Spleen (tissue), 11 donors: ENCODE results near the gene DSC3. TPM values are rescaled to one million over a fixed set of nuclear protein-coding genes. Genes with fewer than 3 reads are reported as not detected.

Experiments
- DNase-seq: peaks from one replicate; pipeline ENCODE4 v3.0.0-alpha.2; 2020
- H3K27ac ChIP-seq, 8 donors: fragments of 200-600 bp; sonication (generic) in 7 of 8; 1 replicate in 4 of 8; 2 replicates in 4 of 8; pipeline versions ENCODE4 v1.5.0 to v1.8.0; 2016 to 2021; ENCODE audit warnings: inconsistent platforms in 4 of 8, mild to moderate bottlenecking in 4 of 8, moderate library complexity in 1 of 8
- H3K27me3 ChIP-seq, 7 donors: fragments of 200-600 bp; sonication (generic) in 6 of 7; replicated peaks in 1 of 7; 1 replicate in 4 of 7; 2 replicates in 3 of 7; pipeline versions ENCODE4 v1.5.0 to v1.8.0; 2016 to 2021; ENCODE audit warnings: inconsistent platforms in 3 of 7, mild to moderate bottlenecking in 1 of 7
- H3K36me3 ChIP-seq, 6 donors: fragments of 200-600 bp; sonication (generic) in 5 of 6; 1 replicate in 4 of 6; 2 replicates in 2 of 6; pipeline versions ENCODE4 v1.5.0 to v1.8.0; 2016 to 2021; ENCODE audit warnings: inconsistent platforms in 2 of 6
- H3K4me1 ChIP-seq, 6 donors: fragments of 200-600 bp; sonication (generic) in 5 of 6; 1 replicate in 3 of 6; 2 replicates in 3 of 6; pipeline versions ENCODE4 v1.5.0 to v1.8.0; 2016 to 2021; ENCODE audit warnings: inconsistent platforms in 3 of 6
- H3K4me3 ChIP-seq, 8 donors: fragments of 200-600 bp; sonication (generic) in 7 of 8; 1 replicate in 4 of 8; 2 replicates in 4 of 8; pipeline versions ENCODE4 v1.5.0 to v1.8.0; 2016 to 2021; ENCODE audit warnings: inconsistent platforms in 4 of 8, mild to moderate bottlenecking in 4 of 8, moderate library complexity in 2 of 8
- H3K9me3 ChIP-seq, 8 donors: fragments of 200-600 bp; sonication (generic) in 7 of 8; 1 replicate in 4 of 8; 2 replicates in 4 of 8; pipeline versions ENCODE4 v1.5.0 to v1.8.0; 2016 to 2021; ENCODE audit warnings: inconsistent platforms in 4 of 8
- POLR2A ChIP-seq, 3 donors: fragments of 450-650 bp; IDR thresholded peaks; one replicate each; pipeline ENCODE4 v1.5.1; 2017; ENCODE audit warnings: antibody characterized with exemption in 3 of 3, mild to moderate bottlenecking in 1 of 3
- POLR2AphosphoS5 ChIP-seq, 3 donors: sonication (generic); formaldehyde crosslinking; IDR thresholded peaks; one replicate each; pipeline ENCODE4 v1.5.1; 2017; ENCODE audit warnings: antibody characterized with exemption in 3 of 3
- WGBS, 5 donors: extraction: QIAGEN DNeasy Blood & Tissue Kit in 3 of 5; methylation state at CpG; one replicate each; pipeline versions ENCODE4 v1.1.5 to v1.1.7; 2013 to 2018; 5-methylcytosine and 5-hydroxymethylcytosine counted together
- intact Hi-C: fragments of 100-400 bp; cut with DNase I; formaldehyde crosslinking; loops from one replicate; pipeline ENCODE4 v1.15.0; 2023; ENCODE audit warnings: low total_unique reads
- polyA plus RNA-seq, 3 donors: library from polyadenylated mRNA; stranded (reverse); fragments of 200-250 nt; gene quantifications; one replicate each; pipeline ENCODE4 v1.2.1, GENCODE V29; 2013
- total RNA-seq, 7 donors: library from RNA; depleted of rRNA in 3 of 7; stranded (reverse); fragments of >200 nt in 3 of 7; fragmentation: NEBNext Ultra II Directional in 4 of 7; extraction: Animal tissue kit (Norgen Biotek cat#: 25700) in 4 of 7; gene quantifications; one replicate each; pipeline versions ENCODE4 v1.1.0 to v1.2.1, GENCODE V29; 2016 to 2021
- TF ChIP-seq, protein P1 (sequence below), 11 experiments: fragments of 200-600 bp in 7 of 11; fragments of 450-650 bp in 4 of 11; sonication (generic) in 4 of 11; IDR thresholded peaks in 8 of 11; conservative IDR thresholded peaks in 3 of 11; 1 replicate in 7 of 11; 2 replicates in 4 of 11; pipeline versions ENCODE4 v1.4.0 to v1.8.0; 2016 to 2021; ENCODE audit warnings: antibody characterized with exemption in 11 of 11, inconsistent platforms in 4 of 11, mild to moderate bottlenecking in 1 of 11
- donor health status: healthy with polysubstance abuse.
- donor health status: DM: no; HTN: no; CAD: no; lungs with moderate emphysema.
- donor health status: DM: no; HTN: no; CAD: no.
- donor health status: Bipolar disorder and iron deficiency.
- donor health status: healthy.
- donor health status: DM: no; HTN: no; CAD: no.
- donor health status: DM: yes; HTN: yes; CAD: no.

Gene DSC3
- total and polyA plus RNA-seq, 10 donors, result 0.03 to 0.14 (median 0.07) TPM; not detected in 6

DNA sequence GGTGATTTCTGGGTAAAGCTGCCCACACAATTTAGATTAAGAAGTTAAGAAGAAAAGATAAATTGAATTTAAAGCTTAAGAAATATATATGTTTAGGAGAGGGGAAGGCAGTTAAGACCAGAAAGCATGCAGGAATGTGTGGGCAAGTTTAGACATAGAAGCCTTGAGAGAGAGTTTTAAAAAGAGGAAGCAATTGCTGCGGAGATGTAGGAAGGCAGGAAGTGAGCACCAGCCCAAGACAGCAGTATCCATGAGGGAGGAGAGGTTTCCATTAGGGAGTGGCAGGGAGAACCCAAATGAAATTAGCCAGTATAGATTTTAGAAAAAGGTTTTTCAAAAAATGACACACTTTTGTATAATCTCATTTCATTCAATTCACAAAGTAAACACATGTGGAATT lies 35.3 kb upstream of the DSC3 start:
- H3K36me3 ChIP-seq, result no peaks in the 10 kb centered on the region
- TF ChIP-seq POLR2A (IDR thresholded peaks at IDR 0.05) (no peak), POLR2AphosphoS5 (IDR thresholded peaks at IDR 0.05) (no peak)
- TF ChIP-seq, protein P1, sequence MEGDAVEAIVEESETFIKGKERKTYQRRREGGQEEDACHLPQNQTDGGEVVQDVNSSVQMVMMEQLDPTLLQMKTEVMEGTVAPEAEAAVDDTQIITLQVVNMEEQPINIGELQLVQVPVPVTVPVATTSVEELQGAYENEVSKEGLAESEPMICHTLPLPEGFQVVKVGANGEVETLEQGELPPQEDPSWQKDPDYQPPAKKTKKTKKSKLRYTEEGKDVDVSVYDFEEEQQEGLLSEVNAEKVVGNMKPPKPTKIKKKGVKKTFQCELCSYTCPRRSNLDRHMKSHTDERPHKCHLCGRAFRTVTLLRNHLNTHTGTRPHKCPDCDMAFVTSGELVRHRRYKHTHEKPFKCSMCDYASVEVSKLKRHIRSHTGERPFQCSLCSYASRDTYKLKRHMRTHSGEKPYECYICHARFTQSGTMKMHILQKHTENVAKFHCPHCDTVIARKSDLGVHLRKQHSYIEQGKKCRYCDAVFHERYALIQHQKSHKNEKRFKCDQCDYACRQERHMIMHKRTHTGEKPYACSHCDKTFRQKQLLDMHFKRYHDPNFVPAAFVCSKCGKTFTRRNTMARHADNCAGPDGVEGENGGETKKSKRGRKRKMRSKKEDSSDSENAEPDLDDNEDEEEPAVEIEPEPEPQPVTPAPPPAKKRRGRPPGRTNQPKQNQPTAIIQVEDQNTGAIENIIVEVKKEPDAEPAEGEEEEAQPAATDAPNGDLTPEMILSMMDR (IDR thresholded peaks at IDR 0.05 in 8 of 11, conservative IDR thresholded peaks at IDR 0.05 in 3 of 11), result no peak
- intact Hi-C loops, result no loop called here
- no peaks in the 10 kb centered on the region for H3K9me3 ChIP-seq
- no peak overlapping the region for H3K27ac ChIP-seq
- H3K27me3 ChIP-seq, result peaks cover 0 to 3% (median 0%) of the 10 kb centered on the region in 7 donors
- no peaks in the 10 kb centered on the region for H3K4me1 ChIP-seq
- DNase-seq, result no peak
- WGBS, 5 donors, result 11 to 26% (median 17%) methylated on average over 1 of the region's 1 CpG
- H3K4me3 ChIP-seq, result no peak overlapping the region

DNA sequence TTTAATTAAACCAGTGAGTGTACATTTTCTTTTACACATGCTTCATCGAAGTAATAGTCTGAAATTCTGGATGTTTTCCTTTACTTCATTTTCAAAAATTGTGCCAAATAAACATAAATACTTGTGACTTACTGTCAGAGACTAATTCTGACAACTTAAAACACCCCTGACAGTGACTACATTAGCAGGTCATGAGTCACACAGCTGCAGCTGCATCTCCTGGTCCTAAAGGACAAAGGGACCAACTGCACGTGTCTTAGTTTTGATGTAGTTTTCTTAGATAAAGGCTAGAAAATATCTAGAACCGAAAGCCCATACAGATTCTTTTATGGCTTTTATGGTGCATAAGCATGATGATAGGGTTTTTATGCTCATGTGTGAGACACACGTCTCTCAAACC lies 29.6 kb upstream of the DSC3 start:
- Histone ChIP-seq H3K36me3 (no peaks in the 10 kb centered on the region), H3K27me3 (peaks cover 0 to 3% (median 0%) of the 10 kb centered on the region in 7 donors), H3K9me3 (no peaks in the 10 kb centered on the region), H3K27ac (no peak overlapping the region), H3K4me3 (no peak overlapping the region), H3K4me1 (no peaks in the 10 kb centered on the region)
- intact Hi-C loops, result no loop called here
- WGBS, 5 donors, result 85 to 95% (median 90%) methylated on average over 4 of the region's 4 CpGs
- TF ChIP-seq, protein P1 (IDR thresholded peaks at IDR 0.05 in 8 of 11, conservative IDR thresholded peaks at IDR 0.05 in 3 of 11), result no peak
- TF ChIP-seq POLR2AphosphoS5 (IDR thresholded peaks at IDR 0.05), result no peak
- TF ChIP-seq POLR2A (IDR thresholded peaks at IDR 0.05), result no peak
- DNase-seq, result no peak

DNA sequence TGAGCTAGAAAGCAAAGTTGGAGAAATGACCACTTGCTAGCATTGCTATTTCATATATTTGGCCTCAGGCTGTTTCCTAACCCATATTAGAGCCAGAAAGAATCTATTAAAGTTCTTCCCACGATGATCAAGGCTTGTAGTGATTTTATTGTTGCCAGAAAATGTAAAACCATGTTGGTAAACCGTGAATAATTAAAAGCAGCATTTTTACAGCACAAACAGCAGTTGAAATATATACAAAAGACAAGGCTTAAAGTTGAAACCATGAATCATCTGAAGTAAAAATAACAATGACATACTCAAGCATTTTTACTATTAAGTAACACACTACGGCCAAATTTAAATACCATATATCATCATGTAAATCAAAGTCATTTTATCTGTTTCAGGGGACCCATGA lies 27.7 kb upstream of the DSC3 start:
- no peaks in the 10 kb centered on the region for H3K27me3 ChIP-seq
- H3K27ac ChIP-seq, result no peak overlapping the region
- no peaks in the 10 kb centered on the region for H3K4me1 ChIP-seq
- intact Hi-C loops, result no loop called here
- no peaks in the 10 kb centered on the region for H3K36me3 ChIP-seq
- H3K9me3 ChIP-seq, result no peaks in the 10 kb centered on the region
- no peak overlapping the region for H3K4me3 ChIP-seq
- TF ChIP-seq POLR2AphosphoS5 (IDR thresholded peaks at IDR 0.05) (no peak), POLR2A (IDR thresholded peaks at IDR 0.05) (no peak)
- TF ChIP-seq, protein P1 (IDR thresholded peaks at IDR 0.05 in 8 of 11, conservative IDR thresholded peaks at IDR 0.05 in 3 of 11), result no peak
- 49 to 77% (median 64%) methylated on average over 3 of the region's 3 CpGs for WGBS, 5 donors
- no peak for DNase-seq

GRCh38 chr18:31066266-31066665 lies 23.7 kb upstream of the DSC3 start:
- DNase-seq, result no peak
- TF ChIP-seq, protein P1 (IDR thresholded peaks at IDR 0.05 in 8 of 11, conservative IDR thresholded peaks at IDR 0.05 in 3 of 11), result no peak
- no peak for TF ChIP-seq POLR2AphosphoS5 (IDR thresholded peaks at IDR 0.05)
- no peak for TF ChIP-seq POLR2A (IDR thresholded peaks at IDR 0.05)
- H3K36me3 ChIP-seq, result no peaks in the 10 kb centered on the region
- H3K9me3 ChIP-seq, result no peaks in the 10 kb centered on the region
- no peaks in the 10 kb centered on the region for H3K4me1 ChIP-seq
- 84 to 98% (median 92%) methylated on average over 1 of the region's 1 CpG for WGBS, 5 donors
- H3K27ac ChIP-seq, result no peak overlapping the region
- intact Hi-C loops, result no loop called here
- H3K4me3 ChIP-seq, result no peak overlapping the region
- H3K27me3 ChIP-seq, result no peaks in the 10 kb centered on the region
